Fibroblast of upper back skin (primary cell): ENCODE measurements around the gene PLA2G15.
"Not testable (repeated sequence)": the region's sequence is repeated elsewhere in the genome, so short reads cannot be mapped to it uniquely, and the experiment has no call there.

Source experiments
- DNase-seq: peaks from one replicate; pipeline ENCODE4 v3.0.0-alpha.2; 2013

PLA2G15 gene

GRCh38 chr16:68281368-68282063 lies 36.3 kb downstream of the PLA2G15 start:
- DNase-seq, result no peak

GRCh38 chr16:68282064-68282452 lies 36.9 kb downstream of the PLA2G15 start:
- DNase-seq, result no peak

- no peak for DNase-seq
Observed at GRCh38 chr16:68283346-68283745, 38.2 kb downstream of the PLA2G15 start.

GRCh38 chr16:68283801-68284598 lies 38.8 kb downstream of the PLA2G15 start:
- no peak for DNase-seq

- no peak for DNase-seq
Observed at GRCh38 chr16:68284847-68285246, 39.7 kb downstream of the PLA2G15 start.

GRCh38 chr16:68285683-68286082 lies 40.5 kb downstream of the PLA2G15 start:
- no peak for DNase-seq

- DNase-seq, result no peak
Observed at GRCh38 chr16:68286153-68287074, 41.2 kb downstream of the PLA2G15 start.

GRCh38 chr16:68287276-68288251 lies 42.4 kb downstream of the PLA2G15 start:
- DNase-seq, result peak; percentile 62

GRCh38 chr16:68288252-68288650 lies 43.1 kb downstream of the PLA2G15 start:
- no peak for DNase-seq

- not testable (repeated sequence) for DNase-seq
Observed at GRCh38 chr16:68288796-68289195, 43.6 kb downstream of the PLA2G15 start.

GRCh38 chr16:68289202-68289601 lies 44.0 kb downstream of the PLA2G15 start:
- no peak for DNase-seq

GRCh38 chr16:68289621-68290329 lies 44.6 kb downstream of the PLA2G15 start:
- DNase-seq, result peak; percentile 38

- no peak for DNase-seq
Observed at GRCh38 chr16:68290450-68290849, 45.3 kb downstream of the PLA2G15 start.

- DNase-seq, result no peak
Observed at GRCh38 chr16:68291227-68291626, 46.1 kb downstream of the PLA2G15 start.

- no peak for DNase-seq
Observed at GRCh38 chr16:68292425-68292824, 47.3 kb downstream of the PLA2G15 start.

GRCh38 chr16:68296291-68296690 lies 51.1 kb downstream of the PLA2G15 start:
- DNase-seq, result no peak

GRCh38 chr16:68296693-68297092 lies 51.5 kb downstream of the PLA2G15 start:
- DNase-seq, result no peak

- no peak for DNase-seq
Observed at GRCh38 chr16:68297908-68298307, 52.7 kb downstream of the PLA2G15 start.

- no peak for DNase-seq
Observed at GRCh38 chr16:68298312-68298711, 53.1 kb downstream of the PLA2G15 start.

- peak; percentile 65 for DNase-seq
Observed at GRCh38 chr16:68298907-68299561, 53.9 kb downstream of the PLA2G15 start.
